ENCODE measurements around the gene SLC9A3.

Gene SLC9A3

GRCh38 chr5:524234-524972, at the start of gene SLC9A3:
Gene SLC9A3, minus strand, starts transcription at chr5:524449.
- no peak for DNase-seq (ENCODE audit: low read depth, low spot score)
- POLR2A ChIA-PET, result no interaction called here
- CTCF ChIA-PET, result no interaction called here
- H3K4me3 ChIP-seq (ENCODE audit: low read depth, low read length), result no peak within 1 kb of the TSS
- TF ChIP-seq, protein P1, sequence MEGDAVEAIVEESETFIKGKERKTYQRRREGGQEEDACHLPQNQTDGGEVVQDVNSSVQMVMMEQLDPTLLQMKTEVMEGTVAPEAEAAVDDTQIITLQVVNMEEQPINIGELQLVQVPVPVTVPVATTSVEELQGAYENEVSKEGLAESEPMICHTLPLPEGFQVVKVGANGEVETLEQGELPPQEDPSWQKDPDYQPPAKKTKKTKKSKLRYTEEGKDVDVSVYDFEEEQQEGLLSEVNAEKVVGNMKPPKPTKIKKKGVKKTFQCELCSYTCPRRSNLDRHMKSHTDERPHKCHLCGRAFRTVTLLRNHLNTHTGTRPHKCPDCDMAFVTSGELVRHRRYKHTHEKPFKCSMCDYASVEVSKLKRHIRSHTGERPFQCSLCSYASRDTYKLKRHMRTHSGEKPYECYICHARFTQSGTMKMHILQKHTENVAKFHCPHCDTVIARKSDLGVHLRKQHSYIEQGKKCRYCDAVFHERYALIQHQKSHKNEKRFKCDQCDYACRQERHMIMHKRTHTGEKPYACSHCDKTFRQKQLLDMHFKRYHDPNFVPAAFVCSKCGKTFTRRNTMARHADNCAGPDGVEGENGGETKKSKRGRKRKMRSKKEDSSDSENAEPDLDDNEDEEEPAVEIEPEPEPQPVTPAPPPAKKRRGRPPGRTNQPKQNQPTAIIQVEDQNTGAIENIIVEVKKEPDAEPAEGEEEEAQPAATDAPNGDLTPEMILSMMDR (IDR thresholded peaks at IDR 0.05; ENCODE audit: insufficient read depth, low read length, missing control alignments), result no peak

DNA sequence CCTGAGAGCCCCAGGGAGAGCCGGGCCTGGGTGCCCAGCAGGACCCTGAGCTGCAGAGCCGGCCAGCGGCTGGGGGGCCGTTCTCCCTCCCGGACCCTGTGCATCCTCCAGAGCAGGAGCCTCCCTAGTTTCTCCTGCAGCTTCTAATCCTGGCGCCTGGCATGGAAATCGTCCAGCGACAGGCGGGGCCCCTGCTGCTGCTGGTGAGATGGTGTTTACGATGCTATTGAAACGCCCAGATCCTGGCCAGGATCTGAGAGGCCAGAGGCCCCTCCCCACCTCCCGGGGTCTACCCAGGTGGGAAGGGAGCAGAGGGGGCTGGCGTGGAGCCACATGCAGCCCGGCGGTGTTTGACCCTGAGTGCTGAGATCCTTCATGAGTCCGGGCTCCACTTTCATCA, 49.7 kb upstream of the SLC9A3 start:
- TF ChIP-seq, protein P1 (IDR thresholded peaks at IDR 0.05; ENCODE audit: insufficient read depth, low read length, missing control alignments), result no peak
- no peak overlapping the region for H3K4me3 ChIP-seq (ENCODE audit: low read depth, low read length)
- POLR2A ChIA-PET, result no interaction called here
- no peak for DNase-seq (ENCODE audit: low read depth, low spot score)
- CTCF ChIA-PET, result no interaction called here

- no peak overlapping the region for H3K4me3 ChIP-seq (ENCODE audit: low read depth, low read length)
- CTCF ChIA-PET, result no interaction called here
- no peak for DNase-seq (ENCODE audit: low read depth, low spot score)
- POLR2A ChIA-PET, result no interaction called here
- TF ChIP-seq, protein P1 (IDR thresholded peaks at IDR 0.05; ENCODE audit: insufficient read depth, low read length, missing control alignments), result no peak
Observed at GRCh38 chr5:573206-573605, 49.0 kb upstream of the SLC9A3 start.

DNA sequence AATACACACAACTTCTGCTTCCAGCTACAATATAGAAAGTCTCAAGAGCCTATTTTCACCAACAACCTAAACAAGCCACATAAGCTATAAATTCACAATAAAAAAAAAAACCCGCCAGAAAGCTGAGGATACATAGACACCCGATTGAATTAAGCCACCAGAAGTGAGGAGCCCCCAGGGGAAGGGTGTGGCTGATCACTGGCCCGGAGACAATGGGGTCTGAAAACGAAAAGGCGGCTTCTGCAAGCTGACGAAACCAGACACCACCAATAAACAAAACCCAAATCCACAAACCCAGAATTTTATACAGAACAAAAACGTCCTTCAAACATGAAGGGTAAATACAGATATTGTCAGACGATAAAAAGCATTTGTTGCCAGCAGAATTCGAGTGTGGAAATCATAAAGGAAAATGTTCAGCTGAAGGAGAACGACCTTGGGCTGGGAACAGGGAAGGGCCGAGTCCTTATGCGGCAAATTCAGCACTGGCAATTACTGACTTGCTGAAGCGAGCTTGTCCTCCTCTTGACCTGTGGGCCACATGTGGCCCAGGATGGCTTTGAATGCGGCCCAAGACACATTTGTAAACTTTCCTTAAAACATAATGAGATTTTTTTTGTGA, 48.3 kb upstream of the SLC9A3 start:
- TF ChIP-seq, protein P1 (IDR thresholded peaks at IDR 0.05; ENCODE audit: insufficient read depth, low read length, missing control alignments), result no peak
- H3K4me3 ChIP-seq (ENCODE audit: low read depth, low read length), result no peak overlapping the region
- ChIA-PET POLR2A (no interaction called here), CTCF (no interaction called here)
- no peak for DNase-seq (ENCODE audit: low read depth, low spot score)

DNA sequence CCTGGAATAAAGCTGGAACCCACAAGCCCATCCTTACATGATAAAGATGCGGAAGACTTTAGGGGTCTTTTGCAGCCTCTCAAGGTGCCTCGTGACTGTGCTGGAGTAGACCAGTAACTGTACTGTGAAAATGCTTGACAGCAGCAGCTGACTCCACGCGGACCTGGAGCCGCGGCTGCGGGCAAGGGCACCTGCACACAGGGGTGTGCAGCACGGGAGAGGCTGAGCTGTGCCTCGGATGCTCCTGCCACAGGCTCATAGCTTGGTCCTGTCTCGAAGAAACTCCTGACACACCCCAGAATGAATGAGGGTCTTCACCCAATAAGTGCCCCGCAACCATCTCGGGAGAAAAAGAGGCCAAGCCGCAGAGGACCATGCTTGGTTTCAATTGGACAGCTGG, 47.5 kb upstream of the SLC9A3 start:
- TF ChIP-seq, protein P1 (IDR thresholded peaks at IDR 0.05; ENCODE audit: insufficient read depth, low read length, missing control alignments), result no peak
- CTCF ChIA-PET, result no interaction called here
- no peak overlapping the region for H3K4me3 ChIP-seq (ENCODE audit: low read depth, low read length)
- POLR2A ChIA-PET, result no interaction called here
- DNase-seq (ENCODE audit: low read depth, low spot score), result no peak

DNA sequence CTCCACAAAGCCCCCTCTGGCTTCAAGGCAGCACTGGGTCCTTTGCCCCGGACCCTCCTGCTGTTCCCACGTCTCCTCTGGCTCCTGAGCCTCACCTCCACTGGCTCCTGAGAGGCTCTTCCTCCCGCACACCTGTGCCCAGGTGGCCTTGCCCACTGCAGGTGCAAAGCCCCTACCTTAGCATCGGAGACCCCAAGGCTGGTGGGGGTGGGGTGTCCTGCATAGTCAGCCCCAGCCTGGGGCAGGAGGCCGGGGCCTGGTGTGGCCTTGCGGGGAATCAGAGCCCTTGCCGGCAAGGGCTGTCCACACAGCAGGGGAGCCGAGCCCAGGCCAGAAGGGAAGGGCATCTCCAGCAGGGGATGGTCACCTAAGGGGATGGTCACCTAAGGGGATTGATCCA, 46.6 kb upstream of the SLC9A3 start:
- no peak for DNase-seq (ENCODE audit: low read depth, low spot score)
- TF ChIP-seq, protein P1 (IDR thresholded peaks at IDR 0.05; ENCODE audit: insufficient read depth, low read length, missing control alignments), result no peak
- H3K4me3 ChIP-seq (ENCODE audit: low read depth, low read length), result no peak overlapping the region
- POLR2A ChIA-PET, result no interaction called here
- CTCF ChIA-PET, result no interaction called here
